SK-N-SH (cell line): ENCODE measurements around the gene BRD9. TPM values are rescaled to one million over a fixed set of nuclear protein-coding genes. Genes with fewer than 3 reads are reported as not detected.
A peak's percentile ranks its signal among the peaks of the same experiment; 100 is the strongest.

Source experiments
- CTCF ChIA-PET: fragments of 300-600, 350-600 bp; formaldehyde crosslinking; extraction: SDS; loops from one replicate; lab custom pipeline; 2021; lab: Yijun Ruan, JAX
- POLR2A ChIA-PET: fragments of 350-600 bp; sonication (Branson Sonifier 250); formaldehyde crosslinking; extraction: SDS; loops from one replicate; lab custom pipeline; 2020; ENCODE audit warnings: antibody characterized with exemption, inconsistent platforms; lab: Yijun Ruan, JAX
- DNase-seq: peaks from one replicate; pipeline ENCODE4 v3.0.0; 2012
- H2AFZ ChIP-seq: fragments of 200-600 bp; sonication (generic); 2 replicates; pipeline ENCODE4 v1.8.1; 2016; ENCODE audit warnings: antibody characterized with exemption, mild to moderate bottlenecking, low read depth
- H3F3A ChIP-seq: fragments of 200-600 bp; sonication (generic); replicated peaks from 2 replicates; pipeline ENCODE3; 2016; ENCODE audit warnings: antibody characterized with exemption, mild to moderate bottlenecking; ENCODE audit not compliant: insufficient read depth
- H3K27ac ChIP-seq, 2 experiments: fragments of 200-500 bp in 1 of 2; fragments of 200-600 bp in 1 of 2; sonication (Bioruptor generic) in 1 of 2; sonication (generic), shearing (Covaris generic) in 1 of 2; 2 replicates each; pipeline versions ENCODE4 v1.5.1 to v1.6.1; 2014 to 2016; ENCODE audit warnings: low read depth in 2 of 2, inconsistent platforms in 1 of 2, low read length in 1 of 2, mild to moderate bottlenecking in 1 of 2, mixed read lengths in 1 of 2
- H3K27me3 ChIP-seq: fragments of 200-600 bp; sonication (generic), shearing (Covaris generic); 2 replicates; pipeline ENCODE4 v1.6.1; 2016; ENCODE audit warnings: mixed run types; ENCODE audit not compliant: insufficient read depth
- H3K36me3 ChIP-seq, 2 experiments: fragments of 200-500 bp in 1 of 2; fragments of 200-600 bp in 1 of 2; sonication (Bioruptor generic) in 1 of 2; sonication (generic) in 1 of 2; replicated peaks in 1 of 2; 2 replicates each; pipeline versions ENCODE3 to v1.5.1; 2014 to 2016; ENCODE audit warnings: low read length in 1 of 2, mild to moderate bottlenecking in 1 of 2; ENCODE audit not compliant: insufficient read depth in 2 of 2, control insufficient read depth in 1 of 2
- H3K4me1 ChIP-seq, 2 experiments: fragments of 200-500 bp in 1 of 2; fragments of 200-600 bp in 1 of 2; sonication (Bioruptor generic) in 1 of 2; sonication (generic), shearing (Covaris generic) in 1 of 2; 2 replicates each; pipeline versions ENCODE4 v1.5.1 to v1.6.1; 2014 to 2016; ENCODE audit warnings: low read depth in 1 of 2, low read length in 1 of 2, mixed run types in 1 of 2; ENCODE audit not compliant: insufficient read depth in 2 of 2, control insufficient read depth in 1 of 2
- H3K4me2 ChIP-seq: fragments of 200-600 bp; sonication (generic), shearing (Covaris generic); 2 replicates; pipeline ENCODE4 v1.6.1; 2017; ENCODE audit warnings: mixed run types
- H3K4me3 ChIP-seq, 2 experiments: fragments of 200-500 bp in 1 of 2; fragments of 200-600 bp in 1 of 2; sonication (Bioruptor generic) in 1 of 2; sonication (generic), shearing (Covaris generic) in 1 of 2; 2 replicates each; pipeline versions ENCODE4 v1.5.1 to v1.8.1; 2014 to 2016; ENCODE audit warnings: low read depth in 2 of 2, inconsistent platforms in 1 of 2, low read length in 1 of 2, mild to moderate bottlenecking in 1 of 2, mixed read lengths in 1 of 2, moderate library complexity in 1 of 2
- H3K79me2 ChIP-seq: fragments of 200-600 bp; sonication (generic); 2 replicates; pipeline ENCODE4 v1.8.1; 2017; ENCODE audit warnings: mild to moderate bottlenecking; ENCODE audit not compliant: insufficient read depth
- H3K9ac ChIP-seq: fragments of 200-600 bp; sonication (generic); 2 replicates; pipeline ENCODE4 v1.6.1; 2017; ENCODE audit warnings: mixed run types
- H3K9me2 ChIP-seq: fragments of 200-600 bp; sonication (generic); 2 replicates; pipeline ENCODE4 v1.6.1; 2017; ENCODE audit warnings: mixed run types
- H3K9me3 ChIP-seq: fragments of 200-600 bp; sonication (generic); 2 replicates; pipeline ENCODE4 v1.6.1; 2017; ENCODE audit warnings: mixed run types, mild to moderate bottlenecking, moderate library complexity
- H4K20me1 ChIP-seq: fragments of 200-600 bp; sonication (generic); 2 replicates; pipeline ENCODE4 v1.6.1; 2017; ENCODE audit warnings: mild to moderate bottlenecking, mixed run types; ENCODE audit not compliant: insufficient read depth
- CHD2 ChIP-seq: fragments of 150-350 bp; IDR thresholded peaks from 2 replicates; pipeline ENCODE4 v1.6.1; 2018; ENCODE audit warnings: low read length; ENCODE audit not compliant: partially characterized antibody
- ELF1 ChIP-seq: IDR thresholded peaks from 2 replicates; pipeline ENCODE4 v1.4.0; 2012
- EP300 ChIP-seq, 2 experiments: IDR thresholded peaks; 2 replicates each; pipeline versions ENCODE4 v1.4.0 to v1.6.1; 2012; ENCODE audit warnings: borderline replicate concordance in 1 of 2, low read depth in 1 of 2, low read length in 1 of 2
- FOSL2 ChIP-seq: IDR thresholded peaks from 2 replicates; pipeline ENCODE4 v1.4.0; 2012; ENCODE audit warnings: low read depth, mild to moderate bottlenecking, moderate library complexity, borderline replicate concordance
- FOXJ3 ChIP-seq: sonication (generic); formaldehyde crosslinking; IDR thresholded peaks from 2 replicates; pipeline ENCODE4 v1.5.1; 2020; ENCODE audit warnings: mild to moderate bottlenecking, missing genetic modification reagents
- FOXM1 ChIP-seq: IDR thresholded peaks from 2 replicates; pipeline ENCODE4 v1.4.0; 2012; ENCODE audit warnings: low read depth, mild to moderate bottlenecking
- GABPA ChIP-seq: IDR thresholded peaks from 2 replicates; pipeline ENCODE4 v1.4.0; 2012; ENCODE audit warnings: low read depth, mild to moderate bottlenecking
- GATA2 ChIP-seq: sonication (generic); formaldehyde crosslinking; IDR thresholded peaks from 2 replicates; pipeline ENCODE4 v1.5.0; 2020; ENCODE audit warnings: mild to moderate bottlenecking, missing genetic modification reagents
- JUND ChIP-seq: IDR thresholded peaks from 2 replicates; pipeline ENCODE4 v1.4.0; 2012
- MEF2A ChIP-seq: IDR thresholded peaks from 2 replicates; pipeline ENCODE4 v1.4.0; 2012; ENCODE audit warnings: low read depth, borderline replicate concordance
- MXI1 ChIP-seq: IDR thresholded peaks from 2 replicates; pipeline ENCODE4 v1.6.1; 2012; ENCODE audit warnings: mild to moderate bottlenecking, low read depth, low read length, improper control_type of control experiment
- NFIC ChIP-seq: IDR thresholded peaks from 2 replicates; pipeline ENCODE4 v1.4.0; 2012; ENCODE audit warnings: borderline replicate concordance
- NRF1 ChIP-seq: IDR thresholded peaks from 2 replicates; pipeline ENCODE4 v1.6.1; 2012; ENCODE audit warnings: low read depth, mild to moderate bottlenecking, low read length
- POLR2AphosphoS5 ChIP-seq: IDR thresholded peaks from 2 replicates; pipeline ENCODE4 v1.6.1; 2012; ENCODE audit warnings: low read depth, low read length
- RAD21 ChIP-seq: IDR thresholded peaks from 2 replicates; pipeline ENCODE4 v1.6.1; 2012; ENCODE audit warnings: mild to moderate bottlenecking, low read length
- RCOR1 ChIP-seq: fragments of 150-350 bp; IDR thresholded peaks from 2 replicates; pipeline ENCODE4 v1.6.1; 2017; ENCODE audit warnings: antibody characterized with exemption, low read length
- RFX5 ChIP-seq: IDR thresholded peaks from 2 replicates; pipeline ENCODE4 v1.6.1; 2012; ENCODE audit warnings: mild to moderate bottlenecking, improper control_type of control experiment, low read length
- RXRA ChIP-seq: IDR thresholded peaks from 2 replicates; pipeline ENCODE4 v1.4.0; 2012; ENCODE audit warnings: low read depth, mild to moderate bottlenecking, borderline replicate concordance
- SMC3 ChIP-seq: IDR thresholded peaks from 2 replicates; pipeline ENCODE4 v1.6.1; 2012; ENCODE audit warnings: low read depth, low read length, improper control_type of control experiment
- TAF1 ChIP-seq: IDR thresholded peaks from 2 replicates; pipeline ENCODE4 v1.6.1; 2012; ENCODE audit warnings: low read depth, mild to moderate bottlenecking, low read length, moderate library complexity, borderline replicate concordance
- TCF12 ChIP-seq: IDR thresholded peaks from 2 replicates; pipeline ENCODE4 v1.4.0; 2012
- YY1 ChIP-seq: IDR thresholded peaks from 2 replicates; pipeline ENCODE4 v1.4.0; 2012; ENCODE audit warnings: low read depth, mild to moderate bottlenecking
- WGBS: methylation state at CpG from one replicate; pipeline ENCODE4 v1.1.6; 2017; ENCODE audit warnings: low lambda C conversion rate; 5-methylcytosine and 5-hydroxymethylcytosine counted together
- polyA plus RNA-seq, 3 experiments: library from polyadenylated mRNA; depleted of rRNA; stranded (reverse); fragments of >200 nt; gene quantifications; 2 replicates each; pipeline ENCODE4 v1.2.3, GENCODE V29; 2012
- TF ChIP-seq, protein P1 (sequence below): IDR thresholded peaks from 2 replicates; pipeline ENCODE4 v1.4.0; 2012; ENCODE audit warnings: low read depth, borderline replicate concordance
- TF ChIP-seq, protein P2 (sequence below): IDR thresholded peaks from 2 replicates; pipeline ENCODE4 v1.4.0; 2012; ENCODE audit warnings: low read depth
- TF ChIP-seq, protein P3 (sequence below): IDR thresholded peaks from 2 replicates; pipeline ENCODE4 v1.4.0; 2012; ENCODE audit warnings: low read depth, borderline replicate concordance
- TF ChIP-seq, protein P4 (sequence below): IDR thresholded peaks from 2 replicates; pipeline ENCODE4; 2012
- TF ChIP-seq, protein P5 (sequence below): fragments of 150-350 bp; IDR thresholded peaks from 2 replicates; pipeline ENCODE4 v1.6.1; 2017; ENCODE audit warnings: antibody characterized with exemption, low read length, low read depth, borderline replicate concordance
- TF ChIP-seq, protein P6 (sequence below): fragments of 150-350 bp; IDR thresholded peaks from 2 replicates; pipeline ENCODE4 v1.6.1; 2016; ENCODE audit warnings: mild to moderate bottlenecking, low read depth, low read length

The BRD9 gene
- polyA plus RNA-seq, 1 of the 3 experiments (the other 2 are of a cell fraction): 19.5 TPM

DNA sequence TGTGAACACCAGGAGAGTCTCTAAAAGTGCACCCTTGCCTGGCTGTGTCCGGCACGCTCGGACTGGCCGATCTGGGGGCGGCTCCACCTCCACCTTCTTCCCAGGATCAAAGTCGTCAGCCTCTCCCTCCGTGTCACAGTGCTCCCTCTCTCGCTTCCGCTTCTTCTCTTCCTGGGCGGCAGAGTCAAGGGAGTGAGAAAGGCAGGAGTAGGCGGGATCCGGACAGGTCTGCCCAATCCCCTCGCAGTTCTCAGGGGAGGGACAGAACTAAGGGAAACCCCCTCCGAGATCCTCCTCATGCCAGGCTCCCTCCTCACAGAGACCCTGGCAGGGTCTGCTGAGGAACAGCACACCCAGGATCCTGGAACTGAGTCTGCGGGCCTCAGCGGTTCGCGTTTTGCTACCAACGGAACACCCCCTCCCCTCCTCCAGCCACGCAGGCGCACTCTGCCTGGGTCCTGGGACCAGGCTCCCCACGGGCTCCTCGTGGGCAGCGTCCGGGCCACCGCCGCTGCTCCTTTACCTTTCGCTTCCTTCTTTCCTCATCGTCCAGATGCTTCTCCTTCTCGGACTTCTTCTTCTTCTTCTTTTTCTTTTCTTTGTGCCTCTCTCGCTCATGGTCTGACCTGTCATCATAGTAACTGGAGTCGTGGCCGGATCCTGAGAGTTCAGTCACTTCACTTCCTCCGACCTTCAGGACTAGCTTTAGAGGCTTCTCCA lies 1.3 kb downstream of the BRD9 start:
- Histone ChIP-seq H3K4me1 (peaks cover 12 to 26% of the 10 kb centered on the region in 2 experiments; a peak in 3 of 4 replicates), H3K9ac (peak overlapping the region; percentile 91), H3K27ac (peak overlapping the region; percentile 81 to 85), H3K79me2 (peaks cover 85% of the 10 kb centered on the region)
- peak; percentile 92 for DNase-seq
- TF ChIP-seq POLR2AphosphoS5: no peak
- TF ChIP-seq RAD21: no peak
- TF ChIP-seq, protein P1, sequence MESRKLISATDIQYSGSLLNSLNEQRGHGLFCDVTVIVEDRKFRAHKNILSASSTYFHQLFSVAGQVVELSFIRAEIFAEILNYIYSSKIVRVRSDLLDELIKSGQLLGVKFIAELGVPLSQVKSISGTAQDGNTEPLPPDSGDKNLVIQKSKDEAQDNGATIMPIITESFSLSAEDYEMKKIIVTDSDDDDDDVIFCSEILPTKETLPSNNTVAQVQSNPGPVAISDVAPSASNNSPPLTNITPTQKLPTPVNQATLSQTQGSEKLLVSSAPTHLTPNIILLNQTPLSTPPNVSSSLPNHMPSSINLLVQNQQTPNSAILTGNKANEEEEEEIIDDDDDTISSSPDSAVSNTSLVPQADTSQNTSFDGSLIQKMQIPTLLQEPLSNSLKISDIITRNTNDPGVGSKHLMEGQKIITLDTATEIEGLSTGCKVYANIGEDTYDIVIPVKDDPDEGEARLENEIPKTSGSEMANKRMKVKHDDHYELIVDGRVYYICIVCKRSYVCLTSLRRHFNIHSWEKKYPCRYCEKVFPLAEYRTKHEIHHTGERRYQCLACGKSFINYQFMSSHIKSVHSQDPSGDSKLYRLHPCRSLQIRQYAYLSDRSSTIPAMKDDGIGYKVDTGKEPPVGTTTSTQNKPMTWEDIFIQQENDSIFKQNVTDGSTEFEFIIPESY: no peak
- TF ChIP-seq MXI1: no peak; the same call in 1 of the 2 replicates
- TF ChIP-seq YY1: no peak
- TF ChIP-seq RFX5: no peak
- TF ChIP-seq JUND: no peak
- TF ChIP-seq, protein P2, sequence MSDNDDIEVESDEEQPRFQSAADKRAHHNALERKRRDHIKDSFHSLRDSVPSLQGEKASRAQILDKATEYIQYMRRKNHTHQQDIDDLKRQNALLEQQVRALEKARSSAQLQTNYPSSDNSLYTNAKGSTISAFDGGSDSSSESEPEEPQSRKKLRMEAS: 0 out of 2 replicates have a peak, but pooled peaks have one; percentile 3
- no peak for TF ChIP-seq CHD2
- TF ChIP-seq TAF1: no peak
- TF ChIP-seq, protein P3, sequence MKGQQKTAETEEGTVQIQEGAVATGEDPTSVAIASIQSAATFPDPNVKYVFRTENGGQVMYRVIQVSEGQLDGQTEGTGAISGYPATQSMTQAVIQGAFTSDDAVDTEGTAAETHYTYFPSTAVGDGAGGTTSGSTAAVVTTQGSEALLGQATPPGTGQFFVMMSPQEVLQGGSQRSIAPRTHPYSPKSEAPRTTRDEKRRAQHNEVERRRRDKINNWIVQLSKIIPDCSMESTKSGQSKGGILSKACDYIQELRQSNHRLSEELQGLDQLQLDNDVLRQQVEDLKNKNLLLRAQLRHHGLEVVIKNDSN: no peak
- TF ChIP-seq FOSL2: no peak
- TF ChIP-seq, protein P4, sequence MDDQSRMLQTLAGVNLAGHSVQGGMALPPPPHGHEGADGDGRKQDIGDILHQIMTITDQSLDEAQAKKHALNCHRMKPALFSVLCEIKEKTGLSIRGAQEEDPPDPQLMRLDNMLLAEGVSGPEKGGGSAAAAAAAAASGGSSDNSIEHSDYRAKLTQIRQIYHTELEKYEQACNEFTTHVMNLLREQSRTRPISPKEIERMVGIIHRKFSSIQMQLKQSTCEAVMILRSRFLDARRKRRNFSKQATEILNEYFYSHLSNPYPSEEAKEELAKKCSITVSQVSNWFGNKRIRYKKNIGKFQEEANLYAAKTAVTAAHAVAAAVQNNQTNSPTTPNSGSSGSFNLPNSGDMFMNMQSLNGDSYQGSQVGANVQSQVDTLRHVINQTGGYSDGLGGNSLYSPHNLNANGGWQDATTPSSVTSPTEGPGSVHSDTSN: 0 out of 2 replicates have a peak, but pooled peaks have one; percentile 8
- TF ChIP-seq, protein P5, sequence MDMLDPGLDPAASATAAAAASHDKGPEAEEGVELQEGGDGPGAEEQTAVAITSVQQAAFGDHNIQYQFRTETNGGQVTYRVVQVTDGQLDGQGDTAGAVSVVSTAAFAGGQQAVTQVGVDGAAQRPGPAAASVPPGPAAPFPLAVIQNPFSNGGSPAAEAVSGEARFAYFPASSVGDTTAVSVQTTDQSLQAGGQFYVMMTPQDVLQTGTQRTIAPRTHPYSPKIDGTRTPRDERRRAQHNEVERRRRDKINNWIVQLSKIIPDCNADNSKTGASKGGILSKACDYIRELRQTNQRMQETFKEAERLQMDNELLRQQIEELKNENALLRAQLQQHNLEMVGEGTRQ: no peak
- TF ChIP-seq RXRA: no peak
- no peak for TF ChIP-seq FOXJ3
- no peak for TF ChIP-seq TCF12
- TF ChIP-seq SMC3: no peak
- no peak for TF ChIP-seq GATA2 (CRISPR knock-in tag)
- peak; percentile 51 for TF ChIP-seq ELF1
- peak; percentile 52 for TF ChIP-seq NRF1
- no peak for TF ChIP-seq FOXM1
- TF ChIP-seq RCOR1: no peak
- no peak for TF ChIP-seq NFIC
- TF ChIP-seq GABPA: peak; percentile 54; the same call in 1 of the 2 replicates
- TF ChIP-seq, protein P6, sequence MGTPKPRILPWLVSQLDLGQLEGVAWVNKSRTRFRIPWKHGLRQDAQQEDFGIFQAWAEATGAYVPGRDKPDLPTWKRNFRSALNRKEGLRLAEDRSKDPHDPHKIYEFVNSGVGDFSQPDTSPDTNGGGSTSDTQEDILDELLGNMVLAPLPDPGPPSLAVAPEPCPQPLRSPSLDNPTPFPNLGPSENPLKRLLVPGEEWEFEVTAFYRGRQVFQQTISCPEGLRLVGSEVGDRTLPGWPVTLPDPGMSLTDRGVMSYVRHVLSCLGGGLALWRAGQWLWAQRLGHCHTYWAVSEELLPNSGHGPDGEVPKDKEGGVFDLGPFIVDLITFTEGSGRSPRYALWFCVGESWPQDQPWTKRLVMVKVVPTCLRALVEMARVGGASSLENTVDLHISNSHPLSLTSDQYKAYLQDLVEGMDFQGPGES: no peak
- no peak for TF ChIP-seq MEF2A
- TF ChIP-seq EP300 (IDR thresholded peaks at IDR 0.05; ENCODE audit: borderline replicate concordance in 1 of 2, low read depth in 1 of 2, low read length in 1 of 2): no peak
- TF ChIP-seq, all 33 proteins: peak for 5
- peaks cover 7% of the 10 kb centered on the region; the same call in 1 of the 2 replicates for H4K20me1 ChIP-seq
- H3K9me2 ChIP-seq: no peaks in the 10 kb centered on the region
- peaks cover 39 to 57% of the 10 kb centered on the region in 2 experiments for H3K36me3 ChIP-seq
- no peak overlapping the region for H2AFZ ChIP-seq
- WGBS: 5% methylated on average over 34 of the region's 34 CpGs
- POLR2A ChIA-PET: interaction anchor here (0.6 kb wide), 1 partner anchor 133 kb away, joined by 3 read pairs; no protein-coding TSS in a partner anchor
- H3F3A ChIP-seq: no peaks in the 10 kb centered on the region
- CTCF ChIA-PET: interaction anchor here (1.3 to 5.5 kb wide), 5 partner anchors 11 to 276 kb away, joined by 3 to 36 read pairs (median 8); no protein-coding TSS in a partner anchor
- H3K4me2 ChIP-seq: peak overlapping the region; percentile 100
- no peaks in the 10 kb centered on the region for H3K27me3 ChIP-seq
- H3K4me3 ChIP-seq: peak overlapping the region; percentile 88 to 92
- no peaks in the 10 kb centered on the region for H3K9me3 ChIP-seq
